Stimulated activated CD4-positive, alpha-beta T cell treated with anti-CD3 and anti-CD28 coated beads, Interleukin-1b, Interleukin-23, amount 100 ng/mL, for 4 hours (primary cell): Measurements from ENCODE around the gene ZGPAT.

Experiments used
- DNase-seq, 2 donors: peaks; one replicate each; pipeline ENCODE4 v3.0.0-alpha.2; 2020; ENCODE audit warnings: low read depth in 2 of 2

ZGPAT gene

GRCh38 chr20:63744574-63745423 lies 37.0 kb downstream of the ZGPAT start:
- DNase-seq = no peak

GRCh38 chr20:63745424-63745805 lies 37.6 kb downstream of the ZGPAT start:
- no peak for DNase-seq

GRCh38 chr20:63745961-63746731 lies 38.3 kb downstream of the ZGPAT start:
- DNase-seq = no peak

GRCh38 chr20:63746751-63747315 lies 39.0 kb downstream of the ZGPAT start:
- DNase-seq = no peak

GRCh38 chr20:63747622-63748069 lies 39.8 kb downstream of the ZGPAT start:
- no peak for DNase-seq

GRCh38 chr20:63748070-63748933 lies 40.5 kb downstream of the ZGPAT start:
- no peak for DNase-seq

GRCh38 chr20:63748934-63749270 lies 41.1 kb downstream of the ZGPAT start:
- no peak for DNase-seq

GRCh38 chr20:63749597-63750508 lies 42.0 kb downstream of the ZGPAT start:
- no peak for DNase-seq

- peak; percentile 45 to 58 for DNase-seq
Observed at GRCh38 chr20:63750807-63751470, 43.1 kb downstream of the ZGPAT start.

- no peak for DNase-seq
Observed at GRCh38 chr20:63751471-63752271, 43.8 kb downstream of the ZGPAT start.

- DNase-seq = no peak
Observed at GRCh38 chr20:63752411-63753101, 44.7 kb downstream of the ZGPAT start.

GRCh38 chr20:63753381-63753780 lies 45.5 kb downstream of the ZGPAT start:
- DNase-seq = no peak

- DNase-seq = no peak
Observed at GRCh38 chr20:63754008-63754407, 46.2 kb downstream of the ZGPAT start.

GRCh38 chr20:63755933-63756647 lies 48.3 kb downstream of the ZGPAT start:
- DNase-seq = no peak

- no peak for DNase-seq
Observed at GRCh38 chr20:63756648-63756991, 48.8 kb downstream of the ZGPAT start.

GRCh38 chr20:63758152-63758551 lies 50.3 kb downstream of the ZGPAT start:
- DNase-seq = no peak

GRCh38 chr20:63759377-63759901 lies 51.6 kb downstream of the ZGPAT start:
- DNase-seq = no peak
